Kidney (tissue), 14 donors: ENCODE measurements around the gene EPRS1. TPM values are rescaled to one million over a fixed set of nuclear protein-coding genes. Genes with fewer than 3 reads are reported as not detected.
"Not testable (repeated sequence)": the region's sequence is repeated elsewhere in the genome, so short reads cannot be mapped to it uniquely, and the experiment has no call there.

Experiments used
- DNase-seq, 5 donors: peaks; one replicate each; pipeline ENCODE4 v3.0.0-alpha.2; 2013 to 2020
- FAIRE-seq: peaks from 2 replicates; lab custom pipeline; 2012; peaks lifted over from hg19 to GRCh38; lab: Jason Lieb, UNC
- H3K27ac ChIP-seq, 2 donors: one replicate each; pipeline ENCODE4 v1.7.0; 2013; ENCODE audit warnings: low read depth in 2 of 2, low read length in 2 of 2, inconsistent platforms in 1 of 2
- H3K27me3 ChIP-seq: one replicate; pipeline ENCODE4 v1.7.1; 2013; ENCODE audit warnings: low read length, inconsistent platforms; ENCODE audit not compliant: control insufficient read depth, insufficient read depth
- H3K36me3 ChIP-seq, 3 donors: one replicate each; pipeline versions ENCODE4 v1.7.0 to v1.7.1; 2013; ENCODE audit warnings: low read length in 3 of 3, control low read depth in 1 of 3, inconsistent platforms in 1 of 3; ENCODE audit not compliant: insufficient read depth in 3 of 3, control insufficient read depth in 2 of 3
- H3K4me1 ChIP-seq, 3 donors: one replicate each; pipeline versions ENCODE4 v1.7.0 to v1.7.1; 2013; ENCODE audit warnings: low read length in 3 of 3, inconsistent platforms in 1 of 3, low read depth in 1 of 3; ENCODE audit not compliant: control insufficient read depth in 2 of 3, insufficient read depth in 2 of 3
- H3K4me3 ChIP-seq, 3 donors: one replicate each; pipeline versions ENCODE4 v1.7.0 to v1.8.1; 2013; ENCODE audit warnings: low read length in 3 of 3, control low read depth in 1 of 3, inconsistent platforms in 1 of 3
- H3K9ac ChIP-seq, 3 donors: one replicate each; pipeline versions ENCODE4 v1.7.0 to v1.7.1; 2013; ENCODE audit warnings: low read length in 3 of 3, control low read depth in 1 of 3, inconsistent platforms in 1 of 3
- H3K9me3 ChIP-seq, 3 donors: one replicate each; pipeline versions ENCODE4 v1.7.0 to v1.7.1; 2013; ENCODE audit warnings: low read length in 3 of 3, control low read depth in 1 of 3, inconsistent platforms in 1 of 3; ENCODE audit not compliant: control insufficient read depth in 2 of 3, insufficient read depth in 1 of 3
- intact Hi-C: fragments of 100-400 bp; cut with DNase I; formaldehyde crosslinking; loops from one replicate; pipeline ENCODE4 v1.11.1; 2022
- polyA plus RNA-seq: library from polyadenylated mRNA; stranded (reverse); fragments of 350-450 nt; fragmentation: Illumina TruSeq; extraction: RNeasy Lipid Tissue Mini Kit (QIAGEN cat#74804); gene quantifications from one replicate; pipeline ENCODE4 v1.2.3, GENCODE V29; 2014; ENCODE audit warnings: low read depth, low replicate concordance; ENCODE audit not compliant: insufficient read depth
- total RNA-seq: library from RNA; stranded (reverse); fragmentation: NEBNext Ultra II Directional; extraction: Animal tissue kit (Norgen Biotek cat#: 25700); gene quantifications from one replicate; pipeline ENCODE4 v1.2.1, GENCODE V29; 2021
- TF ChIP-seq, protein P1 (sequence below): IDR thresholded peaks from 3 replicates; pipeline ENCODE4 v1.5.1; 2012; ENCODE audit warnings: mild to moderate bottlenecking, moderate library complexity, borderline replicate concordance; ENCODE audit not compliant: insufficient read depth; ENCODE audit errors: extremely low read depth
- donor health status: control.
- donor health status: control.
- donor health status: control.
- donor health status: control.
- donor health status: control.
- donor health status: DM: yes; HTN: yes; CAD: no.
- donor health status: Normal renal cell carcinoma (clear cell type).

EPRS1 gene
- total and polyA plus RNA-seq, 2 donors from 2014 or later = 63.1 to 88.7 TPM

DNA sequence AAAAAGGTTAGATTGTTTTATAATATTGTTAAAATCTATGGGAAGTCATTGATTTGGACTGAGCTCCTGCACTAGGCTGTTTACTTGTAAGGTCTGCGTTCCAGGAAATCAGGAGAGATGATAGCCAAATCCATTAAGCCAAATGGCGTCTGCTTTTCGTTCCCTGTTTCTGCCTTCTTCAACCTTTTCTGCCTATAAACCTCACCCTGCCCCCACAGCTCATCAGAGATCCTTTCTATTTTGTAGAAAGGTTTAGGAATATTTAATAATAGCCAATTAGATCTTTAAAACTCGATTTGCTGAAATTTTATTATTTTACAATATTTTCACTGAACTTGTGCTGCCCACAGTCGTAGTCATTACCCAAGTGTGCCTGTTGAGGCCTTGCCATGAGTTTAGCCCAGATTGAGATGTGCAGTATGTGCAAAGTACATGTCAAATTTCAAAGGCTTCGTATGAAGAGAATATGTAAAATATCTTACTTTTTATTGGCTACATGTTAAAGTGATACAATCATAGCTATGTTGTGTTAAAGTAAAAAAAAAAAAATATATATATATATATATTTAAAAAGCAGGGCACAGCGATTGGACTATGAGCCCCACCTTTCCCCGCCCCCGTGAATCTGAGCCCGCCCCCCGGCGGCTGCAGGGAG is 47.2 kb upstream of the EPRS1 start:
- TF ChIP-seq, protein P1, sequence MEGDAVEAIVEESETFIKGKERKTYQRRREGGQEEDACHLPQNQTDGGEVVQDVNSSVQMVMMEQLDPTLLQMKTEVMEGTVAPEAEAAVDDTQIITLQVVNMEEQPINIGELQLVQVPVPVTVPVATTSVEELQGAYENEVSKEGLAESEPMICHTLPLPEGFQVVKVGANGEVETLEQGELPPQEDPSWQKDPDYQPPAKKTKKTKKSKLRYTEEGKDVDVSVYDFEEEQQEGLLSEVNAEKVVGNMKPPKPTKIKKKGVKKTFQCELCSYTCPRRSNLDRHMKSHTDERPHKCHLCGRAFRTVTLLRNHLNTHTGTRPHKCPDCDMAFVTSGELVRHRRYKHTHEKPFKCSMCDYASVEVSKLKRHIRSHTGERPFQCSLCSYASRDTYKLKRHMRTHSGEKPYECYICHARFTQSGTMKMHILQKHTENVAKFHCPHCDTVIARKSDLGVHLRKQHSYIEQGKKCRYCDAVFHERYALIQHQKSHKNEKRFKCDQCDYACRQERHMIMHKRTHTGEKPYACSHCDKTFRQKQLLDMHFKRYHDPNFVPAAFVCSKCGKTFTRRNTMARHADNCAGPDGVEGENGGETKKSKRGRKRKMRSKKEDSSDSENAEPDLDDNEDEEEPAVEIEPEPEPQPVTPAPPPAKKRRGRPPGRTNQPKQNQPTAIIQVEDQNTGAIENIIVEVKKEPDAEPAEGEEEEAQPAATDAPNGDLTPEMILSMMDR = no peak
- intact Hi-C loops = no loop called here
- no peak for FAIRE-seq
- Histone ChIP-seq H3K9ac (no peak overlapping the region), H3K36me3 (no peaks in the 10 kb centered on the region), H3K27ac (no peak overlapping the region), H3K27me3 (no peaks in the 10 kb centered on the region), H3K9me3 (no peaks in the 10 kb centered on the region), H3K4me1 (peaks cover 0 to 8% (median 4%) of the 10 kb centered on the region in 3 donors), H3K4me3 (peak overlapping the region in 2 of 3 donors; percentile 5 to 47)
- DNase-seq = peak in 1 of 5 donors; percentile 1

DNA sequence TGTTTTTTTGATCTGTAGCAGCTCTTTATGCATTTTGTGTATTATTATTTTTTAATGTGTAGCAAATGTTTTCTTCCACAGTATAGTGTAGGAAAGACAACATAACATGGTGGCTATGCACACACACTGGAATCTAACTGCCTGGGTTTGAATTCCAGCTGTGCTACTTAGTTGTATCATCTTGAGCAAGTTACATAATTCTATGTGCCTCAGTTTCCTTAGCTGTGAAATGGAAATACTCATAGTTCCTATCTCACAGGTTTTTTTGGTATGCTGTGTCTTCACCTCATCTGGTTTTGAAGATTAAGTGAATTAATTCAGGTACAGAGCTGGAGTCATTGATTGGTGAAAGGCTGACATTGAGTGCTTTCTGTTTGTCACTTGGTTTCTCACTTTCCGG is 46.4 kb upstream of the EPRS1 start:
- Histone ChIP-seq H3K36me3 (no peaks in the 10 kb centered on the region), H3K4me1 (peaks cover 0 to 8% (median 4%) of the 10 kb centered on the region in 3 donors), H3K9ac (no peak overlapping the region), H3K27ac (no peak overlapping the region), H3K27me3 (no peaks in the 10 kb centered on the region), H3K9me3 (no peaks in the 10 kb centered on the region), H3K4me3 (no peak overlapping the region)
- TF ChIP-seq, protein P1 = no peak
- FAIRE-seq = no peak
- no peak for DNase-seq
- intact Hi-C loops = no loop called here

DNA sequence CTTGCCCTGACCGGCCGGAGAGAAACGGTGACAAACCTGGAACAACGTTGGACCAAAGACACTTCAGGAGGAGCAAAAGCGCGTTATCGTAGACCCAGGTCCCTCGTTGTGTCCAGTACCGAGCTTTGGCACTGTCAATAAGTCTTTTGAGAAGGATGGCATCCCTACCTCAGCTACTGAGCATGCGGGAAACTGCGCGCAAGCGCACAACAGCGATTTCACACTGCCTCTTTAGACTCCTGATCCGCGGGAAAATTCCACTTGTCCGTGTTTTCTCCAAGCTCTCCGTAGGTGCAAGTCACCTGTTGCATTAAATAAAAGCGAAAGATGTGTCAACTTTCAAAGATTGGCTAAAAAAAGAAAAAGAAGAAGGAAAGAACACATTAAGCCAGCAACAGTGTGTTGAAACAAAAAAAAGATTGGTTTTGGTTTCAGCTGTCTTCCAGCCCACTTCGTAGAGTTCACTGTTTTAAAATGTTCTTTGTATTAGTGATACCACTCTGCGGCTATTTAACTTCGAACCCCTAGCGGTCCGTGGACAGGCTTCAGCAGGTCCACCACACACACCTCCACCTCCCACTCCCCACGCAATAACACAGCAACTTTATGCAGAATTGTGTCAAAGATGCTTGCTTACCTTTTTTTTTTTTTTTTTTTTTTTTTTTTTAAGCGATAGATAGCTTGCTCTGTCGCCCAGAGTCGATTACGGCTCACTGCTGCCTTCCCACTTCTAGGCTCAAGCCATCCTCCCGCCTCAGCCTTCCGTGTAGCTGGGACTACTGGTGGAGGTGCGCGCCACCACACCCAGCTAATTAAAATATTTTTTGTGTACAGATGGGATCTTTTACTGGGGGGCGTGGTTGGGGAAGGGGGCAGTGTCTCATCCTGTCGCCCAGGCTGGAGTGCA is 43.6 kb upstream of the EPRS1 start, which contains the start of gene BPNT1:
Gene BPNT1, minus strand, starts transcription at position 139 of the 907 bp plus-strand sequence. CDS start 9,942 bp downstream, outside the sequence.
- Histone ChIP-seq H3K4me3 (peak within 1 kb of the TSS; percentile 90 to 98 (median 96)), H3K27me3 (no peaks in the 10 kb centered on the region), H3K27ac (peak within 1 kb of the TSS in 1 of 2 donors; percentile 15), H3K9ac (peak within 1 kb of the TSS; percentile 57 to 91 (median 74)), H3K9me3 (no peaks in the 10 kb centered on the region), H3K36me3 (no peaks in the 10 kb centered on the region), H3K4me1 (peaks cover 0 to 4% (median 0%) of the 10 kb centered on the region in 3 donors)
- TF ChIP-seq, protein P1 = no peak
- DNase-seq (peak; percentile 96 to 99 (median 97)), FAIRE-seq (peak; percentile 70)
- intact Hi-C loops = no loop called here

DNA sequence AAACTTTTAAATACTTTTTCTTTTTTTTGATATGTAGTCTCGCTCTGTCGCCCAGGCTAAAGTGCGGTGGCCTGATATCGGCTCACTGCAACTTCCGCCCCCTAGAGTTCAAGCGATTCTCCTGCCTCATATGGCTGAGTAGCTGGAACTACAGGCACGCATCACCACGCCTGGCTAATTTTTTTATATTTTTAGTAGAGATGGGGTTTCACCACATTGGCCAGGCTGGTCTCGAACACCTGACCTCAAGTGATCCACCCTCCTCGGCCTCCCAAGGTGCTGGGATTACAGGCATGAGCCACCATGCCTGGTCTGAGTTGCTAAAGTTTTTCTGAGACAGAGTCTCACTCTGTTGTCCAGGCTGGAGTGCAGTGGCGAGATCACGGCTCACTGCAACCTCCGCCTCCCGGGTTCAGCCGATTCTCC is 40.0 kb upstream of the EPRS1 start:
- DNase-seq, H3K4me3 ChIP-seq, H3K27ac ChIP-seq, H3K9ac ChIP-seq, H3K27me3 ChIP-seq, FAIRE-seq, intact Hi-C loops, H3K4me1 ChIP-seq, H3K9me3 ChIP-seq, H3K36me3 ChIP-seq: not testable (repeated sequence)
